Measurements from ENCODE around the gene SKIL. TPM values are rescaled to one million over a fixed set of nuclear protein-coding genes. Genes with fewer than 3 reads are reported as not detected.

SKIL gene, protein sequence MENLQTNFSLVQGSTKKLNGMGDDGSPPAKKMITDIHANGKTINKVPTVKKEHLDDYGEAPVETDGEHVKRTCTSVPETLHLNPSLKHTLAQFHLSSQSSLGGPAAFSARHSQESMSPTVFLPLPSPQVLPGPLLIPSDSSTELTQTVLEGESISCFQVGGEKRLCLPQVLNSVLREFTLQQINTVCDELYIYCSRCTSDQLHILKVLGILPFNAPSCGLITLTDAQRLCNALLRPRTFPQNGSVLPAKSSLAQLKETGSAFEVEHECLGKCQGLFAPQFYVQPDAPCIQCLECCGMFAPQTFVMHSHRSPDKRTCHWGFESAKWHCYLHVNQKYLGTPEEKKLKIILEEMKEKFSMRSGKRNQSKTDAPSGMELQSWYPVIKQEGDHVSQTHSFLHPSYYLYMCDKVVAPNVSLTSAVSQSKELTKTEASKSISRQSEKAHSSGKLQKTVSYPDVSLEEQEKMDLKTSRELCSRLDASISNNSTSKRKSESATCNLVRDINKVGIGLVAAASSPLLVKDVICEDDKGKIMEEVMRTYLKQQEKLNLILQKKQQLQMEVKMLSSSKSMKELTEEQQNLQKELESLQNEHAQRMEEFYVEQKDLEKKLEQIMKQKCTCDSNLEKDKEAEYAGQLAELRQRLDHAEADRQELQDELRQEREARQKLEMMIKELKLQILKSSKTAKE
- total RNA-seq, result 9.2 and 21.9 TPM in 2 replicates

DNA sequence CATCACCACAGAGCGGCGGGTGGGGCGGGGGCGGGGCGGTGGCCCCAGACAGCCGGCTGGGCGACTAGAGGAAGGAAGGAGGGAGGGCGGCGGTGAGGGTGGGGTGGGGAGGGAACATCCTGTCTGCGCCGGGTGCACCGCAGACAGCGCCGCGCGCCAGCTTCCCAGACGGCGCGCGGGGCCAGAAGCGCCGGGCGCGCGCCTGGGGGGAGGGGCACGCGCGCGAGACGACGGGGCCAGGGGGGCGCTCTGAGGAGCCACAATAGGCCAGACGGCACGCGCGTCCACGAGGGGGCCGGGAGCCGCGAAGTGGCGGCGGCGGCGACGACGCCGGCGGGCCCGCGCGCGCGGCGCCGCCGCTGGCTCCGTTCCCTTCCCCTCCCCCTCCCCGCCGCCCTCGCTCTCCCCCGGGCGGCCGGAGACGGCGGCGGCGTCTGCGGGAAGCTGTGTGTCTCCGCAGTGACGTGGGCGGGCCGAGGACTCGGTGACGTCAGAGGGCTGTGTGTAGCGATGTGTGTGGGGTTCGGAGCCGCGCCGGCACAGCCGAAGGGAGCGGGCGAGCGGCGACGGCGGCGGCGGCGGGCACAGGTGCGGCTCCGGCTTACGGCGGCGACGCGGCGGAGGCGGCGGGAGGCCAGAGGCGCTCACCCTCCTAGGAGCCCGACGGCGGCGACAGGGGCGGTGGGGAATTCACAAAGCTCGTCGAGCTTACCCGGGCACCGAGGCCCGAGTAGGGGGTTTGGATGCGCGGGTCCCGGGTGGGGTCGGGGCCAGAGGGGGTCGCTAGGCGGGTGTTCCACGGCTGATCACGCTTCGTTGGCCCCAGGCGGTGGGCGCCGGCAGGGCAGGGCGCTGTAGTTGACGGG, at the start of gene SKIL:
Gene SKIL (plus strand): TSS at position 540 of the 866 bp plus-strand sequence. CDS start 2,617 bp downstream, outside the sequence.

DNA sequence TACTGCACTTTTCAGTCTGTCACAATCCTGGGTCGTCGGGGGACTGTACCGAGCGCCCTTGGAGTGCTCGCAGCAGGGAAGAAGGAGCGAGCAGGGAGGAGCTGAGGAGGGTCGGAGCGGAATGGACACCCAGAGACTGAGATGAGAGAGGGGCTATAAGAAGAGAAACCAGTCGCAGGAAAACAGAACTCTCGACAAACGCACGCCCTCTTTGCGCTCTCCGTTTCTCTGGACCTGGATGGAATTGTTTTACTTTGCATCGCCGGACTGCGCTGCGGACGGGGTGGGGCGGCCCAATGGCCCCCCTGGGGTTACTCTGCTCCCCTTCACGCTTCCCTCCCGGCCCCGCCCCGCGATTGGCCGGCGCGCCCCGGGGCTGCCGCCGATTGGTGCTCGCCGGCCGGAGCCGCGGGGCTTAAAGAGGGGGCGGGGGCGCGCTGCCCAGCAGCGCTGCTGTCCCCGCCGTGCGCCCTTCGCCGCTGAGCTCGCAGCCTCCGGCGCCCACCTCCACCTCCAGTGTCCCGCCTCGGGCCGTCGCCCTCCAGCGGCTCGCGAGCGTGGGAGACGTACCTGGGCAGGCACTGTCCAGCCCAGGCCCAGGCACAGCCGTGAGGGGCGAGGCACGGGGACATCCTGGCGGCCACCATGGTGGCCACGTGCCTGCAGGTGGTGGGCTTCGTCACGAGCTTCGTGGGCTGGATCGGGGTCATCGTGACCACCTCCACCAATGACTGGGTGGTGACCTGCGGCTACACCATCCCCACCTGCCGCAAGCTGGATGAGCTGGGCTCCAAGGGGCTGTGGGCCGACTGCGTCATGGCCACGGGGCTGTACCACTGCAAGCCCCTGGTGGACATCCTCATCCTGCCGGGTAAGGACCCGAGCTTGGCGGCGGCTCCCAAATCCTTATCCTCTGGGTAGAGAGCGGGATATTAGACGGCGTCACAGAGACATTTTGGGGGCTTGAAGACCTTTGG, 61.2 kb downstream of the SKIL start, which contains the start of gene CLDN11:
Gene CLDN11 (plus strand): TSS at position 447 of the 977 bp plus-strand sequence. CDS start 199 bp downstream, at position 646.

Other genes with a start within 250 kb of the SKIL start
- gene PHC3, start 176.0 kb upstream of the SKIL start, total RNA-seq, result 7.1 and 14.6 TPM in 2 replicates
- 39.4 and 49.6 TPM in 2 replicates for gene PRKCI, start 135.3 kb upstream of the SKIL start, total RNA-seq
- 3.4 and 5.1 TPM in 2 replicates for gene CLDN11, start 61.2 kb downstream of the SKIL start, total RNA-seq
- gene SLC7A14, start 228.4 kb downstream of the SKIL start, total RNA-seq, result 0.16 TPM in 1 of 2 replicates, not detected in the other